HepG2 (cell line): ENCODE measurements around the gene NDUFAF8. TPM values are rescaled to one million over a fixed set of nuclear protein-coding genes. Genes with fewer than 3 reads are reported as not detected.

Source experiments
- ARNTL ChIP-seq: sonication (generic); formaldehyde crosslinking; IDR thresholded peaks from 2 replicates; pipeline ENCODE4 v1.4.0; 2020; ENCODE audit warnings: mild to moderate bottlenecking, missing genetic modification reagents
- ASH2L ChIP-seq: fragments of 300-600, 200-600 bp; sonication (generic); IDR thresholded peaks from 2 replicates; pipeline ENCODE4 v1.7.0; 2017; ENCODE audit warnings: low read depth, mild to moderate bottlenecking, moderate library complexity, mixed read lengths, low read length; ENCODE audit not compliant: insufficient read length
- EED ChIP-seq: sonication (generic); formaldehyde crosslinking; IDR thresholded peaks from 2 replicates; pipeline ENCODE4 v1.5.0; 2020; ENCODE audit warnings: mild to moderate bottlenecking, missing genetic modification reagents
- FOXJ3 ChIP-seq: sonication (generic); formaldehyde crosslinking; IDR thresholded peaks from 2 replicates; pipeline ENCODE4 v1.4.0; 2020; ENCODE audit warnings: missing genetic modification reagents, mild to moderate bottlenecking, borderline replicate concordance
- FOXK1 ChIP-seq: sonication (generic); formaldehyde crosslinking; IDR thresholded peaks from 2 replicates; pipeline ENCODE4 v1.4.0; 2020; ENCODE audit warnings: low read depth, missing genetic modification reagents, borderline replicate concordance
- GATAD1 ChIP-seq: IDR thresholded peaks from 2 replicates; pipeline ENCODE4 v1.6.1; 2016; ENCODE audit warnings: missing genetic modification reagents, missing compliant biosample characterization
- IKZF4 ChIP-seq: sonication (generic); formaldehyde crosslinking; IDR thresholded peaks from 2 replicates; pipeline ENCODE4 v1.5.1; 2020; ENCODE audit warnings: borderline replicate concordance, mild to moderate bottlenecking, low read depth, missing genetic modification reagents; ENCODE audit errors: not compliant biosample characterization
- ISX ChIP-seq: sonication (generic); formaldehyde crosslinking; conservative IDR thresholded peaks from 2 replicates; pipeline ENCODE4 v1.5.0; 2020; ENCODE audit warnings: missing genetic modification reagents
- JUNB ChIP-seq: sonication (generic); formaldehyde crosslinking; IDR thresholded peaks from 2 replicates; pipeline ENCODE4 v1.8.0; 2022; ENCODE audit warnings: missing genetic modification reagents, mild to moderate bottlenecking, borderline replicate concordance
- KAT2B ChIP-seq: fragments of 150-350 bp; IDR thresholded peaks from 2 replicates; pipeline ENCODE4 v1.6.1; 2014; ENCODE audit warnings: low read depth, low read length, borderline replicate concordance
- MTA3 ChIP-seq: sonication (generic); formaldehyde crosslinking; IDR thresholded peaks from 2 replicates; pipeline ENCODE4 v1.4.0; 2020; ENCODE audit warnings: missing genetic modification reagents
- MYNN ChIP-seq: sonication (generic); formaldehyde crosslinking; IDR thresholded peaks from 2 replicates; pipeline ENCODE4 v1.4.0; 2020; ENCODE audit warnings: mild to moderate bottlenecking, low read depth, missing genetic modification reagents
- NFYB ChIP-seq: sonication (generic); formaldehyde crosslinking; IDR thresholded peaks from 2 replicates; pipeline ENCODE4 v1.4.0; 2020; ENCODE audit warnings: missing genetic modification reagents
- NR2F1 ChIP-seq, 2 experiments: fragments of 450-650 bp in 1 of 2; formaldehyde crosslinking in 1 of 2; IDR thresholded peaks; 2 replicates each; pipeline versions ENCODE4 v1.5.0 to v1.6.1; 2016 to 2020; ENCODE audit warnings: mild to moderate bottlenecking in 1 of 2, missing compliant biosample characterization in 1 of 2, missing genetic modification reagents in 1 of 2, moderate library complexity in 1 of 2
- ZMYM4 ChIP-seq: sonication (generic); formaldehyde crosslinking; IDR thresholded peaks from 2 replicates; pipeline ENCODE4 v1.8.1; 2023; ENCODE audit warnings: mild to moderate bottlenecking, missing genetic modification reagents
- ZNF256 ChIP-seq: sonication (generic); formaldehyde crosslinking; conservative IDR thresholded peaks from 2 replicates; pipeline ENCODE4 v1.4.0; 2020; ENCODE audit warnings: missing genetic modification reagents
- ZNF501 ChIP-seq: sonication (generic); formaldehyde crosslinking; IDR thresholded peaks from 2 replicates; pipeline ENCODE4 v1.5.1; 2020; ENCODE audit warnings: mild to moderate bottlenecking, moderate library complexity, missing genetic modification reagents
- ZNF609 ChIP-seq: sonication (generic); formaldehyde crosslinking; IDR thresholded peaks from 2 replicates; pipeline ENCODE4 v1.4.0; 2020; ENCODE audit warnings: mild to moderate bottlenecking, missing genetic modification reagents, borderline replicate concordance
- ZNF878 ChIP-seq: sonication (generic); formaldehyde crosslinking; IDR thresholded peaks from 2 replicates; pipeline ENCODE4 v1.8.1; 2023; ENCODE audit warnings: mild to moderate bottlenecking, missing genetic modification reagents, moderate library complexity
- polyA plus RNA-seq, 8 experiments: library from polyadenylated mRNA; depleted of rRNA in 3 of 8; stranded (reverse) in 7 of 8; unstranded in 1 of 8; fragments of >200 nt; fragmentation: Illumina TruSeq in 4 of 8; extraction: Trizol in 4 of 8; gene quantifications; 2 replicates each; pipeline versions ENCODE4 v1.2.1 to v1.2.3, GENCODE V29; 2011 to 2016; ENCODE audit warnings: low read depth in 4 of 8, missing spikeins in 1 of 8, mixed read lengths in 1 of 8; ENCODE audit not compliant: insufficient read depth in 1 of 8
- total RNA-seq, 5 experiments: library from RNA; depleted of rRNA; stranded (reverse); fragments of >200 nt; fragmentation: Illumina TruSeq; extraction: Trizol; gene quantifications; 2 replicates each; pipeline ENCODE4 v1.2.3, GENCODE V29; 2016; ENCODE audit warnings: low read depth in 1 of 5
- TF ChIP-seq, protein P1 (sequence below): sonication (generic); formaldehyde crosslinking; IDR thresholded peaks from 2 replicates; pipeline ENCODE4 v1.4.0; 2020; ENCODE audit warnings: missing genetic modification reagents, borderline replicate concordance

NDUFAF8 gene
- total and polyA plus RNA-seq, 2 of the 13 experiments (the other 11 are each of a cell fraction or from before 2014, with no cell fraction given), result 75.6 to 233 TPM

DNA sequence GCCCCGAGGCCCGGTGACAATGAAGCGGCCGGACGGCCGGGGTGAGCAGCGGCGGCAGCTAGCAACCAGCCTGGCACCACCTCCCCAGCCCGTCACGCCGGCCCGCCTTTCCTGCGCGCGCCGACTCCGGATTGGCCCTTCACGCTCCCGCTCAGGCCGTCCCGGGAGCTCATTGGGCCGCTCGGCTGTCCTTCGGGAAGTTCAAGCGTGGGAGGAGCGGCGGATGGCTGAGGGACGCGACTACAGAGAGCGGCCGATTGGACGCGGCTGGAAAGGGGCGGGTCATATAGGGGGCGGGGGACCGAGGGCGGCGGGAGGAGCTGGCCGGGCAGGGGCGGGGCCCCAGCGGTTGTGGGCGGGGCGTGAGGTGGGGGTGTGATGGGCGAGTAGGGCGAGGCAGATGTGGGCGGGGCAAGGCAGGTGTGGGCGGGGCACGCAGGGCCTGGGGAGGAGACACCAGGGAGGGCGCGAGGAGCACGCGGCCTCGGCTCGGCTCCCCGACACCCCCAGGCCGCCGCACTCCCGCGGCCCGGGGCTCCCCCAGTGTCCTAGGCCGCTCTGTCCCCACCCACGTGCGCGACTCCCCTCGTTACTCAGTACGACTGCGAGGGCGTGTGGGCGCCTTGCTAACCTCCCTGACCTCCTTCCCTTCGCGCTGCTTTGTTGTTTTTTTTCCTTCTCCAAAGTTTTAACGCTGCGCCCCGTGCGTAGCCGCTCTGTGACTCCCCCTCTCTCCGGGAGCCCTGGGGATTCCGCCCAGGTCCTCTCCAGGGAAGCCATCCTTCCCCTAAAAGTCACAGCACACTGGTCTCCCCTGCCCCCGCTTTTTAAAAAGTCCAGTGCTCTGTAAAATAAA, 16.0 kb upstream of the NDUFAF8 start, which contains the start of gene CEP131 (continued):
- TF ChIP-seq ZNF256 (CRISPR knock-in tag) (0 out of 2 replicates have a peak, but pooled peaks have one; percentile 49), IKZF4 (CRISPR knock-in tag) (no peak), ISX (CRISPR knock-in tag) (no peak), EED (no peak), ZNF609 (CRISPR knock-in tag) (no peak; the same call in 1 of the 2 replicates), ASH2L (no peak), FOXK1 (peak; percentile 16; the same call in 1 of the 2 replicates), GATAD1 (CRISPR knock-in tag) (0 out of 2 replicates have a peak, but pooled peaks have one; percentile 5), MTA3 (CRISPR knock-in tag) (no peak), ZMYM4 (CRISPR knock-in tag) (peak; percentile 21; the same call in 1 of the 2 replicates), ZNF878 (CRISPR knock-in tag) (no peak), FOXJ3 (CRISPR knock-in tag) (no peak), ZNF501 (CRISPR knock-in tag) (no peak), NR2F1 (CRISPR knock-in tag; IDR thresholded peaks at IDR 0.05) (peak; percentile 29 to 64; a peak in 2 of 4 replicates), JUNB (CRISPR knock-in tag) (no peak), KAT2B (no peak), MYNN (CRISPR knock-in tag) (no peak), NFYB (peak; percentile 96), ARNTL (CRISPR knock-in tag) (no peak; the same call in none of the 2 replicates)
- TF ChIP-seq, protein P1, sequence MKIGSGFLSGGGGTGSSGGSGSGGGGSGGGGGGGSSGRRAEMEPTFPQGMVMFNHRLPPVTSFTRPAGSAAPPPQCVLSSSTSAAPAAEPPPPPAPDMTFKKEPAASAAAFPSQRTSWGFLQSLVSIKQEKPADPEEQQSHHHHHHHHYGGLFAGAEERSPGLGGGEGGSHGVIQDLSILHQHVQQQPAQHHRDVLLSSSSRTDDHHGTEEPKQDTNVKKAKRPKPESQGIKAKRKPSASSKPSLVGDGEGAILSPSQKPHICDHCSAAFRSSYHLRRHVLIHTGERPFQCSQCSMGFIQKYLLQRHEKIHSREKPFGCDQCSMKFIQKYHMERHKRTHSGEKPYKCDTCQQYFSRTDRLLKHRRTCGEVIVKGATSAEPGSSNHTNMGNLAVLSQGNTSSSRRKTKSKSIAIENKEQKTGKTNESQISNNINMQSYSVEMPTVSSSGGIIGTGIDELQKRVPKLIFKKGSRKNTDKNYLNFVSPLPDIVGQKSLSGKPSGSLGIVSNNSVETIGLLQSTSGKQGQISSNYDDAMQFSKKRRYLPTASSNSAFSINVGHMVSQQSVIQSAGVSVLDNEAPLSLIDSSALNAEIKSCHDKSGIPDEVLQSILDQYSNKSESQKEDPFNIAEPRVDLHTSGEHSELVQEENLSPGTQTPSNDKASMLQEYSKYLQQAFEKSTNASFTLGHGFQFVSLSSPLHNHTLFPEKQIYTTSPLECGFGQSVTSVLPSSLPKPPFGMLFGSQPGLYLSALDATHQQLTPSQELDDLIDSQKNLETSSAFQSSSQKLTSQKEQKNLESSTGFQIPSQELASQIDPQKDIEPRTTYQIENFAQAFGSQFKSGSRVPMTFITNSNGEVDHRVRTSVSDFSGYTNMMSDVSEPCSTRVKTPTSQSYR, result peak; percentile 15; the same call in 1 of the 2 replicates
